Measurements from ENCODE around the gene MAPK8IP1. TPM values are rescaled to one million over a fixed set of nuclear protein-coding genes. Genes with fewer than 3 reads are reported as not detected.

The MAPK8IP1 gene
- total RNA-seq, 1 experiment from 2014 or later, result 8.2 TPM

GRCh38 chr11:45877221-45877620 is 8.2 kb upstream of the MAPK8IP1 start:
- Histone ChIP-seq H3K4me1 (peaks cover 8% of the 10 kb centered on the region; the same call in 1 of the 2 replicates), H3K27me3 (replicated peaks; ENCODE audit: control insufficient read depth, insufficient read depth, low read length) (no peaks in the 10 kb centered on the region), H3K9me3 (no peaks in the 10 kb centered on the region), H3K4me3 (ENCODE audit: low read depth, low read length) (no peak overlapping the region), H3K36me3 (ENCODE audit: control insufficient read depth, insufficient read depth, low read length) (peaks cover 3% of the 10 kb centered on the region)
- Mint-ChIP-seq H3K36me3 (ENCODE audit: insufficient read depth, unreplicated experiment) (peaks cover 17% of the 10 kb centered on the region), H3K27me3 (ENCODE audit: insufficient read depth, unreplicated experiment) (no peaks in the 10 kb centered on the region), H3K27ac (ENCODE audit: unreplicated experiment) (no peak overlapping the region), H3K4me1 (ENCODE audit: low read depth, unreplicated experiment) (no peaks in the 10 kb centered on the region), H3K4me3 (ENCODE audit: unreplicated experiment) (no peak overlapping the region), H3K9me3 (ENCODE audit: unreplicated experiment) (no peaks in the 10 kb centered on the region)
- intact Hi-C loops (cut with micrococcal nuclease; ENCODE audit: unreplicated experiment), result no loop called here
- no peak for DNase-seq
- CTCF ChIA-PET, result interaction anchor here (0.5 to 0.7 kb wide), 2 partner anchors 78 to 129 kb away, joined by 3 to 5 read pairs; no protein-coding TSS in a partner anchor
- no peak for TF ChIP-seq CTCF (IDR thresholded peaks at IDR 0.05; ENCODE audit: insufficient read depth in 1 of 2, low read depth in 1 of 2, low read length in 1 of 2, severe bottlenecking in 1 of 2, unreplicated experiment in 1 of 2)
- POLR2A ChIA-PET, result no interaction called here
- no TSS peak for BruUV-seq (replicated peaks)

- Mint-ChIP-seq H3K9me3 (ENCODE audit: unreplicated experiment) (no peaks in the 10 kb centered on the region), H3K36me3 (ENCODE audit: insufficient read depth, unreplicated experiment) (peaks cover 16% of the 10 kb centered on the region), H3K4me3 (ENCODE audit: unreplicated experiment) (no peak overlapping the region), H3K27ac (ENCODE audit: unreplicated experiment) (no peak overlapping the region), H3K4me1 (ENCODE audit: low read depth, unreplicated experiment) (no peaks in the 10 kb centered on the region), H3K27me3 (ENCODE audit: insufficient read depth, unreplicated experiment) (no peaks in the 10 kb centered on the region)
- H3K4me1 ChIP-seq, result peaks cover 8% of the 10 kb centered on the region; the same call in 1 of the 2 replicates
- H3K9me3 ChIP-seq, result no peaks in the 10 kb centered on the region
- no peak for TF ChIP-seq CTCF (IDR thresholded peaks at IDR 0.05; ENCODE audit: insufficient read depth in 1 of 2, low read depth in 1 of 2, low read length in 1 of 2, severe bottlenecking in 1 of 2, unreplicated experiment in 1 of 2)
- intact Hi-C loops (cut with micrococcal nuclease; ENCODE audit: unreplicated experiment), result no loop called here
- no TSS peak for BruUV-seq (replicated peaks)
- no peak for DNase-seq
- H3K4me3 ChIP-seq (ENCODE audit: low read depth, low read length), result no peak overlapping the region
- peaks cover 3% of the 10 kb centered on the region for H3K36me3 ChIP-seq (ENCODE audit: control insufficient read depth, insufficient read depth, low read length)
- ChIA-PET CTCF (no interaction called here), POLR2A (no interaction called here)
- no peaks in the 10 kb centered on the region for H3K27me3 ChIP-seq (replicated peaks; ENCODE audit: control insufficient read depth, insufficient read depth, low read length)
Measured at GRCh38 chr11:45877845-45878244, 7.6 kb upstream of the MAPK8IP1 start.

- no peak for TF ChIP-seq CTCF (IDR thresholded peaks at IDR 0.05; ENCODE audit: insufficient read depth in 1 of 2, low read depth in 1 of 2, low read length in 1 of 2, severe bottlenecking in 1 of 2, unreplicated experiment in 1 of 2)
- Histone ChIP-seq H3K36me3 (ENCODE audit: control insufficient read depth, insufficient read depth, low read length) (peaks cover 3% of the 10 kb centered on the region), H3K4me1 (peaks cover 8% of the 10 kb centered on the region; the same call in 1 of the 2 replicates), H3K4me3 (ENCODE audit: low read depth, low read length) (no peak overlapping the region), H3K9me3 (no peaks in the 10 kb centered on the region), H3K27me3 (replicated peaks; ENCODE audit: control insufficient read depth, insufficient read depth, low read length) (no peaks in the 10 kb centered on the region)
- Mint-ChIP-seq H3K4me3 (ENCODE audit: unreplicated experiment) (no peak overlapping the region), H3K4me1 (ENCODE audit: low read depth, unreplicated experiment) (no peaks in the 10 kb centered on the region), H3K9me3 (ENCODE audit: unreplicated experiment) (no peaks in the 10 kb centered on the region), H3K36me3 (ENCODE audit: insufficient read depth, unreplicated experiment) (peaks cover 8% of the 10 kb centered on the region), H3K27ac (ENCODE audit: unreplicated experiment) (no peak overlapping the region), H3K27me3 (ENCODE audit: insufficient read depth, unreplicated experiment) (no peaks in the 10 kb centered on the region)
- peak in 1 of 2 experiments; percentile 29 for DNase-seq
- CTCF ChIA-PET, result no interaction called here
- no TSS peak for BruUV-seq (replicated peaks)
- POLR2A ChIA-PET, result interaction anchor here (1.1 kb wide), 1 partner anchor 81 kb away, joined by 3 read pairs; no protein-coding TSS in a partner anchor
- intact Hi-C loops (cut with micrococcal nuclease; ENCODE audit: unreplicated experiment), result no loop called here
Measured at GRCh38 chr11:45879803-45880686, 5.4 kb upstream of the MAPK8IP1 start.
